K562 (cell line): ENCODE data around the gene SLC34A3. TPM values are rescaled to one million over a fixed set of nuclear protein-coding genes. Genes with fewer than 3 reads are reported as not detected.

Experiments
- CAMTA2 ChIP-seq: fragments of 250-450 bp; sonication (Bioruptor Pico); conservative IDR thresholded peaks from 2 replicates; pipeline ENCODE4 v1.5.1; 2022
- CBX1 ChIP-seq: sonication (generic); IDR thresholded peaks from 2 replicates; pipeline ENCODE4 v1.6.1; 2016; ENCODE audit warnings: antibody characterized with exemption, low read depth, mild to moderate bottlenecking
- CEBPG ChIP-seq, 3 experiments: fragments of 200-800 bp in 1 of 3; sonication (Bioruptor generic) in 1 of 3; sonication (generic) in 1 of 3; formaldehyde crosslinking in 1 of 3; IDR thresholded peaks in 2 of 3; conservative IDR thresholded peaks in 1 of 3; 2 replicates each; pipeline versions ENCODE4 v1.6.1 to v1.8.0; 2016 to 2022; ENCODE audit warnings: missing compliant biosample characterization in 2 of 3, missing genetic modification characterization in 2 of 3, mild to moderate bottlenecking in 1 of 3, missing genetic modification reagents in 1 of 3
- COPS2 ChIP-seq: fragments of 450-650 bp; conservative IDR thresholded peaks from 2 replicates; pipeline ENCODE4 v1.6.1; 2016; ENCODE audit warnings: mild to moderate bottlenecking, moderate library complexity
- ELF4 ChIP-seq: fragments of 450-650 bp; formaldehyde crosslinking; IDR thresholded peaks from 2 replicates; pipeline ENCODE4 v1.4.0; 2022; ENCODE audit warnings: missing genetic modification characterization
- GABPB2 ChIP-seq: fragments of 250-450 bp; sonication (Bioruptor Pico); conservative IDR thresholded peaks from 2 replicates; pipeline ENCODE4 v1.5.1; 2021; ENCODE audit warnings: mild to moderate bottlenecking
- HLTF ChIP-seq: fragments of 450-650 bp; IDR thresholded peaks from 2 replicates; pipeline ENCODE4 v1.6.1; 2016
- LEF1 ChIP-seq: fragments of 450-650 bp; IDR thresholded peaks from 2 replicates; pipeline ENCODE4 v1.6.1; 2016; ENCODE audit warnings: mild to moderate bottlenecking
- MECOM ChIP-seq: fragments of 250-450 bp; sonication (Bioruptor Pico); IDR thresholded peaks from 2 replicates; pipeline ENCODE4 v1.8.0; 2022; ENCODE audit warnings: inconsistent platforms
- MTF1 ChIP-seq: fragments of 250-450 bp; sonication (Bioruptor Pico); IDR thresholded peaks from 2 replicates; pipeline ENCODE4 v1.9.0; 2021; ENCODE audit warnings: moderate library complexity, mild to moderate bottlenecking, inconsistent platforms, borderline replicate concordance
- RBBP5 ChIP-seq: fragments of 200-600 bp; sonication (generic); IDR thresholded peaks from 2 replicates; pipeline ENCODE4 v1.6.1; 2012; ENCODE audit warnings: borderline replicate concordance, mild to moderate bottlenecking, low read length, control low read depth, inconsistent platforms; ENCODE audit not compliant: insufficient read depth, poor library complexity, severe bottlenecking
- RFX1 ChIP-seq: fragments of 450-650 bp; IDR thresholded peaks from 2 replicates; pipeline ENCODE4 v1.6.1; 2016; ENCODE audit warnings: mild to moderate bottlenecking, moderate library complexity
- SIN3A ChIP-seq, 2 experiments: fragments of 150-350 bp in 1 of 2; IDR thresholded peaks; 2 replicates each; pipeline ENCODE4 v1.6.1; 2011 to 2016; ENCODE audit warnings: borderline replicate concordance in 2 of 2, low read depth in 2 of 2, low read length in 2 of 2, mild to moderate bottlenecking in 2 of 2, moderate library complexity in 2 of 2; ENCODE audit not compliant: control insufficient read depth in 1 of 2
- ZBED1 ChIP-seq: IDR thresholded peaks from 2 replicates; pipeline ENCODE4 v1.6.1; 2014
- ZNF23 ChIP-seq: fragments of 250-450 bp; sonication (Bioruptor Pico); IDR thresholded peaks from 2 replicates; pipeline ENCODE4 v1.4.0; 2020; ENCODE audit warnings: mild to moderate bottlenecking
- ZNF41 ChIP-seq: fragments of 250-450 bp; sonication (Bioruptor Pico); conservative IDR thresholded peaks from 2 replicates; pipeline ENCODE4 v1.4.0; 2020; ENCODE audit warnings: mild to moderate bottlenecking
- ZNF695 ChIP-seq: fragments of 450-650 bp; formaldehyde crosslinking; IDR thresholded peaks from 2 replicates; pipeline ENCODE4 v1.4.0; 2020; ENCODE audit warnings: mild to moderate bottlenecking, moderate library complexity
- ZNF76 ChIP-seq: fragments of 250-450 bp; sonication (Bioruptor Pico); IDR thresholded peaks from 2 replicates; pipeline ENCODE4 v1.4.0; 2020; ENCODE audit warnings: mild to moderate bottlenecking, moderate library complexity, borderline replicate concordance
- polyA plus RNA-seq, 8 experiments: library from polyadenylated mRNA; depleted of rRNA in 4 of 8; stranded (reverse) in 5 of 8; unstranded in 3 of 8; fragments of >200 nt; fragmentation: Nextera tagmentation in 2 of 8; fragmentation: Illumina TruSeq in 1 of 8; extraction: Ambion mirVana in 2 of 8; extraction: Trizol in 1 of 8; gene quantifications; 2 replicates each; pipeline versions ENCODE4 v1.2.1 to v1.2.3, GENCODE V29; 2011 to 2014; ENCODE audit warnings: inconsistent platforms in 1 of 8, missing spikeins in 1 of 8
- total RNA-seq, 7 experiments: library from RNA; depleted of rRNA in 6 of 7; stranded (reverse); fragments of >200 nt in 6 of 7; fragmentation: Illumina TruSeq in 2 of 7; extraction: Trizol in 2 of 7; gene quantifications; 2 replicates each; pipeline versions ENCODE4 v1.2.1 to v1.2.3, GENCODE V29; 2011 to 2021; ENCODE audit warnings: low replicate concordance in 1 of 7
- TF ChIP-seq, protein P1 (sequence below): fragments of 450-650 bp; formaldehyde crosslinking; IDR thresholded peaks from 2 replicates; pipeline ENCODE4 v1.4.0; 2020; ENCODE audit warnings: mild to moderate bottlenecking
- TF ChIP-seq, protein P2 (sequence below): fragments of 450-650 bp; IDR thresholded peaks from 2 replicates; pipeline ENCODE4 v1.6.1; 2016; ENCODE audit warnings: borderline replicate concordance
- TF ChIP-seq, protein P3 (sequence below): IDR thresholded peaks from 2 replicates; pipeline ENCODE4 v1.6.1; 2011; ENCODE audit warnings: borderline replicate concordance, low read depth, mild to moderate bottlenecking, moderate library complexity, low read length; ENCODE audit not compliant: insufficient read depth, poor library complexity, severe bottlenecking

The SLC34A3 gene
- total and polyA plus RNA-seq, 9 of the 15 experiments (the other 6 are each of a cell fraction or from before 2014, with no cell fraction given), result not detected

DNA sequence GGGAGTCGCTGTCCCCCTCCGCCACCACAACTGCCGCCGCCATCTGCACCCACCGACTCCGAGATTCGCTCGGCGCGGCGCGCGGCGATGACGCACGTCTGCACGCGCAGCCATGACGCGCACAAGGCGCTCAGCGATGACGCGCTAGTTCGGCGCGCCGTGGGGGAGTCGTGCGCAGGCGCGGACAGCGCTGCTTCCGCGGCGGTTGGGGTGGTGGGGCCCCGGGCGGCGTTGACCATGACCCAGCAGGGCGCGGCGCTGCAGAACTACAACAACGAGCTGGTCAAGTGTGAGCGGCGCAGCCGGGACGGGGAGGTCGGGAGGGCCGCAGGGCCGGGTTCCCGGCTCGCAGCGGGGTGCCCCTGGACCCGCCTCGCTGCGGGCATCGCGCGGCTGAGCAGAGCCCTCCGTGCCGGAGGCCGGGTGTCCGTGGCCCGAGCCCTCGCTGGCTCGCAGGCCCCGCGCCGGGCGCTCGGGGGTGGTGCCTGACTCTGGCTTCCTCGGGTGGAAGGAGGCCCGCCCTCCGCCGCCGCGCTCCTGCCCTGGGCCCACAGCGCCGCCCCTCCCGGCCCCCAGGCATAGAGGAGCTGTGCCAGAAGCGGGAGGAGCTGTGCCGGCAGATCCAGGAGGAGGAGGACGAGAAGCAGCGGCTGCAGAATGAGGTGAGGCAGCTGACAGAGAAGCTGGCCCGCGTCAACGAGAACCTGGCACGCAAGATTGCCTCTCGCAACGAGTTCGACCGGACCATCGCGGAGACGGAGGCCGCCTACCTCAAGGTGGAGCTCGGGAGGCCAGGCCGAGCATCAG, 42.0 kb upstream of the SLC34A3 start, which contains the start of the genes ANAPC2 and SSNA1 (continued):
- TF ChIP-seq ZNF76 (no peak), COPS2 (no peak), MECOM (CRISPR knock-in tag) (no peak), GABPB2 (CRISPR knock-in tag) (no peak), SIN3A (IDR thresholded peaks at IDR 0.05; ENCODE audit: borderline replicate concordance in 2 of 2, control insufficient read depth in 1 of 2, low read depth in 2 of 2, low read length in 2 of 2) (peak; percentile 95 to 96; a peak in 3 of 4 replicates), HLTF (peak; percentile 70; the same call in 1 of the 2 replicates), ZNF23 (CRISPR knock-in tag) (no peak), ZNF41 (CRISPR knock-in tag) (no peak), CAMTA2 (CRISPR knock-in tag) (no peak), MTF1 (CRISPR knock-in tag) (no peak), RBBP5 (peak; percentile 92), CBX1 (0 out of 2 replicates have a peak, but pooled peaks have one; percentile 23), LEF1 (no peak), CEBPG (CRISPR knock-in tag; IDR thresholded peaks at IDR 0.05) (no peak), CEBPG (tag; conservative IDR thresholded peaks at IDR 0.05 in 1 of 2, IDR thresholded peaks at IDR 0.05 in 1 of 2) (no peak), ZNF695 (CRISPR knock-in tag) (no peak), RFX1 (no peak), ZBED1 (no peak), ELF4 (CRISPR knock-in tag) (peak; percentile 44; the same call in 1 of the 2 replicates)
- TF ChIP-seq, protein P1, sequence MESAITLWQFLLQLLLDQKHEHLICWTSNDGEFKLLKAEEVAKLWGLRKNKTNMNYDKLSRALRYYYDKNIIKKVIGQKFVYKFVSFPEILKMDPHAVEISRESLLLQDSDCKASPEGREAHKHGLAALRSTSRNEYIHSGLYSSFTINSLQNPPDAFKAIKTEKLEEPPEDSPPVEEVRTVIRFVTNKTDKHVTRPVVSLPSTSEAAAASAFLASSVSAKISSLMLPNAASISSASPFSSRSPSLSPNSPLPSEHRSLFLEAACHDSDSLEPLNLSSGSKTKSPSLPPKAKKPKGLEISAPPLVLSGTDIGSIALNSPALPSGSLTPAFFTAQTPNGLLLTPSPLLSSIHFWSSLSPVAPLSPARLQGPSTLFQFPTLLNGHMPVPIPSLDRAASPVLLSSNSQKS, result no peak
- TF ChIP-seq, protein P2, sequence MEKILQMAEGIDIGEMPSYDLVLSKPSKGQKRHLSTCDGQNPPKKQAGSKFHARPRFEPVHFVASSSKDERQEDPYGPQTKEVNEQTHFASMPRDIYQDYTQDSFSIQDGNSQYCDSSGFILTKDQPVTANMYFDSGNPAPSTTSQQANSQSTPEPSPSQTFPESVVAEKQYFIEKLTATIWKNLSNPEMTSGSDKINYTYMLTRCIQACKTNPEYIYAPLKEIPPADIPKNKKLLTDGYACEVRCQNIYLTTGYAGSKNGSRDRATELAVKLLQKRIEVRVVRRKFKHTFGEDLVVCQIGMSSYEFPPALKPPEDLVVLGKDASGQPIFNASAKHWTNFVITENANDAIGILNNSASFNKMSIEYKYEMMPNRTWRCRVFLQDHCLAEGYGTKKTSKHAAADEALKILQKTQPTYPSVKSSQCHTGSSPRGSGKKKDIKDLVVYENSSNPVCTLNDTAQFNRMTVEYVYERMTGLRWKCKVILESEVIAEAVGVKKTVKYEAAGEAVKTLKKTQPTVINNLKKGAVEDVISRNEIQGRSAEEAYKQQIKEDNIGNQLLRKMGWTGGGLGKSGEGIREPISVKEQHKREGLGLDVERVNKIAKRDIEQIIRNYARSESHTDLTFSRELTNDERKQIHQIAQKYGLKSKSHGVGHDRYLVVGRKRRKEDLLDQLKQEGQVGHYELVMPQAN, result peak; percentile 86
- TF ChIP-seq, protein P3, sequence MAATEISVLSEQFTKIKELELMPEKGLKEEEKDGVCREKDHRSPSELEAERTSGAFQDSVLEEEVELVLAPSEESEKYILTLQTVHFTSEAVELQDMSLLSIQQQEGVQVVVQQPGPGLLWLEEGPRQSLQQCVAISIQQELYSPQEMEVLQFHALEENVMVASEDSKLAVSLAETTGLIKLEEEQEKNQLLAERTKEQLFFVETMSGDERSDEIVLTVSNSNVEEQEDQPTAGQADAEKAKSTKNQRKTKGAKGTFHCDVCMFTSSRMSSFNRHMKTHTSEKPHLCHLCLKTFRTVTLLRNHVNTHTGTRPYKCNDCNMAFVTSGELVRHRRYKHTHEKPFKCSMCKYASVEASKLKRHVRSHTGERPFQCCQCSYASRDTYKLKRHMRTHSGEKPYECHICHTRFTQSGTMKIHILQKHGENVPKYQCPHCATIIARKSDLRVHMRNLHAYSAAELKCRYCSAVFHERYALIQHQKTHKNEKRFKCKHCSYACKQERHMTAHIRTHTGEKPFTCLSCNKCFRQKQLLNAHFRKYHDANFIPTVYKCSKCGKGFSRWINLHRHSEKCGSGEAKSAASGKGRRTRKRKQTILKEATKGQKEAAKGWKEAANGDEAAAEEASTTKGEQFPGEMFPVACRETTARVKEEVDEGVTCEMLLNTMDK, result peak; percentile 9
